Panc1 (cell line): ENCODE data around the gene MTREX. TPM values are rescaled to one million over a fixed set of nuclear protein-coding genes. Genes with fewer than 3 reads are reported as not detected.

Experiments used
- ATAC-seq: fragments of 200-7000 bp; cut with Tn5 transposase; 2 replicates; pipeline ENCODE4 v1.9.1; 2020; ENCODE audit warnings: mild to moderate bottlenecking, moderate library complexity
- BruUV-seq: library from RNA; stranded (reverse); fragments of 400-500 nt; replicated peaks from 2 replicates; lab custom pipeline; 2021; lab: Mats Ljungman, UMichigan
- CTCF ChIA-PET: fragments of 300-600 bp; sonication (Branson Sonifier 250); formaldehyde crosslinking; loops from one replicate; lab custom pipeline; 2022; ENCODE audit warnings: antibody characterized with exemption; lab: Charles Lee
- POLR2A ChIA-PET: fragments of 300-600 bp; sonication (Branson Sonifier 250); formaldehyde crosslinking; loops from one replicate; lab custom pipeline; 2022; ENCODE audit warnings: antibody characterized with exemption; lab: Charles Lee
- DNase-seq: peaks from one replicate; pipeline ENCODE4 v3.0.0-alpha.2; 2010; ENCODE audit warnings: low read depth, low spot score
- H3K27ac ChIP-seq: 2 replicates; pipeline ENCODE4 v1.5.1; 2011; ENCODE audit warnings: mild to moderate bottlenecking, low read length, inconsistent platforms
- H3K27me3 ChIP-seq: fragments of 200-500 bp; sonication (Bioruptor generic); 2 replicates; pipeline ENCODE4 v1.6.0; 2014; ENCODE audit warnings: low read length, inconsistent platforms; ENCODE audit not compliant: control insufficient read depth, insufficient read depth
- H3K36me3 ChIP-seq: fragments of 200-500 bp; sonication (Bioruptor generic); 2 replicates; pipeline ENCODE4 v1.5.1; 2014; ENCODE audit warnings: inconsistent platforms, mild to moderate bottlenecking, low read length, moderate library complexity; ENCODE audit not compliant: control insufficient read depth, insufficient read depth
- H3K4me1 ChIP-seq: 2 replicates; pipeline ENCODE4 v1.5.1; 2011; ENCODE audit warnings: inconsistent platforms, mild to moderate bottlenecking, low read length, moderate library complexity; ENCODE audit not compliant: control insufficient read depth, insufficient read depth
- H3K4me3 ChIP-seq, 2 experiments: 2 replicates each; pipeline ENCODE4 v1.5.1; 2011 to 2012; ENCODE audit warnings: low read depth in 2 of 2, low read length in 2 of 2, mild to moderate bottlenecking in 2 of 2, inconsistent platforms in 1 of 2, moderate library complexity in 1 of 2
- H3K9me3 ChIP-seq: fragments of 200-500 bp; sonication (Bioruptor generic); 2 replicates; pipeline ENCODE4 v1.5.1; 2014; ENCODE audit warnings: low read depth, mild to moderate bottlenecking, inconsistent platforms, low read length, moderate library complexity; ENCODE audit not compliant: control insufficient read depth, insufficient read depth
- CTCF ChIP-seq: fragments of 450-650 bp; IDR thresholded peaks from 2 replicates; pipeline ENCODE4 v1.5.1; 2017; ENCODE audit warnings: mild to moderate bottlenecking
- POLR2AphosphoS5 ChIP-seq: IDR thresholded peaks from 2 replicates; pipeline ENCODE4 v1.6.1; 2012; ENCODE audit warnings: mild to moderate bottlenecking, low read depth, low read length, moderate library complexity
- REST ChIP-seq, 2 experiments: IDR thresholded peaks; 2 replicates each; pipeline ENCODE4 v1.6.1; 2011 to 2012; ENCODE audit warnings: low read depth in 2 of 2, control low read depth in 1 of 2, low read length in 1 of 2, mild to moderate bottlenecking in 1 of 2, moderate library complexity in 1 of 2; ENCODE audit not compliant: insufficient read depth in 1 of 2
- SIN3A ChIP-seq: IDR thresholded peaks from 2 replicates; pipeline ENCODE4 v1.6.1; 2012; ENCODE audit warnings: low read depth, mild to moderate bottlenecking, low read length, moderate library complexity, borderline replicate concordance; ENCODE audit not compliant: insufficient read depth
- TCF7L2 ChIP-seq: IDR thresholded peaks from 2 replicates; pipeline ENCODE4 v1.6.1; 2011; ENCODE audit warnings: mild to moderate bottlenecking, low read depth, low read length, inconsistent platforms
- in situ Hi-C: cut with HindIII; loops from 2 replicates; pipeline ENCODE4 v1.10.0; 2016; ENCODE audit warnings: low sequenced_read_pairs, low pct_unique_long_range_greater_than_20kb
- intact Hi-C: fragments of 100-400 bp; cut with micrococcal nuclease; formaldehyde crosslinking; loops from one replicate; pipeline ENCODE4 v1.10.0; 2022; ENCODE audit not compliant: unreplicated experiment
- total RNA-seq: library from RNA; stranded (reverse); gene quantifications from one replicate; pipeline ENCODE4 v1.2.1, GENCODE V29; 2021; ENCODE audit not compliant: unreplicated experiment

Gene MTREX
- total RNA-seq, 1 experiment from 2014 or later, result 97.0 TPM

- DNase-seq, result no peak
- POLR2A ChIA-PET, result no interaction called here
These were observed 56.8 kb downstream of the MTREX start for GRCh38 chr5:55364537-55365055.

GRCh38 chr5:55370291-55370925, 62.6 kb downstream of the MTREX start:
- BruUV-seq, result no TSS peak
- ChIA-PET CTCF (no interaction called here), POLR2A (no interaction called here)
- Histone ChIP-seq H3K27me3 (no peaks in the 10 kb centered on the region), H3K36me3 (peaks cover 11% of the 10 kb centered on the region; the same call in 1 of the 2 replicates), H3K4me3 (no peak overlapping the region), H3K4me1 (no peaks in the 10 kb centered on the region), H3K9me3 (peaks cover 4% of the 10 kb centered on the region; the same call in 1 of the 2 replicates), H3K27ac (no peak overlapping the region)
- TF ChIP-seq SIN3A, result no peak
- no peak for TF ChIP-seq REST (IDR thresholded peaks at IDR 0.05; ENCODE audit: insufficient read depth in 1 of 2, low read depth in 2 of 2, low read length in 1 of 2)
- TF ChIP-seq POLR2AphosphoS5, result no peak
- TF ChIP-seq TCF7L2, result no peak
- no peak for TF ChIP-seq CTCF
- in situ Hi-C loops, result no loop called here
- no peak for ATAC-seq
- DNase-seq, result no peak
- intact Hi-C loops, result no loop called here

More at GRCh38 chr5:55364537-55365055, 56.8 kb downstream of the MTREX start:
- no peak overlapping the region for H3K27ac ChIP-seq
- no peaks in the 10 kb centered on the region for H3K9me3 ChIP-seq
- no peaks in the 10 kb centered on the region for H3K4me1 ChIP-seq
- in situ Hi-C loops (no loop called here), intact Hi-C loops (no loop called here)
- CTCF ChIA-PET, result no interaction called here
- ATAC-seq, result no peak
- H3K4me3 ChIP-seq, result no peak overlapping the region
- no peak for TF ChIP-seq SIN3A
- no peak for TF ChIP-seq TCF7L2
- no peak for TF ChIP-seq REST (IDR thresholded peaks at IDR 0.05; ENCODE audit: insufficient read depth in 1 of 2, low read depth in 2 of 2, low read length in 1 of 2)
- no peak for TF ChIP-seq CTCF
- TF ChIP-seq POLR2AphosphoS5, result no peak
- H3K27me3 ChIP-seq, result no peaks in the 10 kb centered on the region
- H3K36me3 ChIP-seq, result peaks cover 3% of the 10 kb centered on the region; the same call in 1 of the 2 replicates
- no TSS peak for BruUV-seq
